Caco-2 (cell line): ENCODE results near the gene ITPR1. TPM values are rescaled to one million over a fixed set of nuclear protein-coding genes. Genes with fewer than 3 reads are reported as not detected.

Experiments used
- BruUV-seq: library from RNA; stranded (reverse); fragments of 400-500 nt; replicated peaks from 2 replicates; lab custom pipeline; 2021; lab: Mats Ljungman, UMichigan
- CTCF ChIA-PET: fragments of 300-600 bp; sonication (Branson Sonifier 250); formaldehyde crosslinking; loops from one replicate; lab custom pipeline; 2022; ENCODE audit warnings: antibody characterized with exemption; lab: Charles Lee
- POLR2A ChIA-PET: fragments of 300-600 bp; sonication (Branson Sonifier 250); formaldehyde crosslinking; loops from one replicate; lab custom pipeline; 2022; ENCODE audit warnings: antibody characterized with exemption; lab: Charles Lee
- DNase-seq, 2 experiments: peaks; one replicate each; pipeline versions ENCODE4 v3.0.0 to v3.0.0-alpha.2; 2020 to 2022
- H3K27me3 ChIP-seq: replicated peaks from 2 replicates; pipeline ENCODE4 v1.6.0; 2011; ENCODE audit warnings: low read length; ENCODE audit not compliant: control insufficient read depth, insufficient read depth
- H3K36me3 ChIP-seq: 2 replicates; pipeline ENCODE4 v1.5.1; 2011; ENCODE audit warnings: low read length; ENCODE audit not compliant: control insufficient read depth, insufficient read depth
- H3K4me1 ChIP-seq: fragments of 250-450 bp; sonication (Bioruptor Pico); 2 replicates; pipeline ENCODE4 v1.5.1; 2020; ENCODE audit warnings: mild to moderate bottlenecking
- H3K4me3 ChIP-seq: 2 replicates; pipeline ENCODE4 v1.5.1; 2011; ENCODE audit warnings: low read depth, mild to moderate bottlenecking, control low read depth, low read length
- H3K9me3 ChIP-seq: fragments of 250-450 bp; sonication (Bioruptor Pico); 2 replicates; pipeline ENCODE4 v1.5.1; 2020; ENCODE audit warnings: mild to moderate bottlenecking, moderate library complexity
- H3K27ac Mint-ChIP-seq: one replicate; pipeline ENCODE4 v1.8.0; 2022; ENCODE audit warnings: mixed read lengths; ENCODE audit not compliant: unreplicated experiment
- H3K27me3 Mint-ChIP-seq: one replicate; pipeline ENCODE4 v1.8.0; 2022; ENCODE audit warnings: mixed read lengths; ENCODE audit not compliant: insufficient read depth, unreplicated experiment
- H3K36me3 Mint-ChIP-seq: one replicate; pipeline ENCODE4 v1.8.0; 2022; ENCODE audit warnings: mild to moderate bottlenecking, mixed read lengths; ENCODE audit not compliant: insufficient read depth, unreplicated experiment
- H3K4me1 Mint-ChIP-seq: one replicate; pipeline ENCODE4 v1.8.0; 2022; ENCODE audit warnings: low read depth, mixed read lengths; ENCODE audit not compliant: unreplicated experiment
- H3K4me3 Mint-ChIP-seq: one replicate; pipeline ENCODE4 v1.8.0; 2022; ENCODE audit warnings: mild to moderate bottlenecking, moderate library complexity, mixed read lengths; ENCODE audit not compliant: unreplicated experiment
- H3K9me3 Mint-ChIP-seq: one replicate; pipeline ENCODE4 v1.8.0; 2022; ENCODE audit warnings: mixed read lengths; ENCODE audit not compliant: unreplicated experiment
- intact Hi-C: fragments of 100-400 bp; cut with micrococcal nuclease; formaldehyde crosslinking; loops from one replicate; pipeline ENCODE4 v1.10.0; 2022; ENCODE audit not compliant: unreplicated experiment
- total RNA-seq: library from RNA; stranded (reverse); gene quantifications from 2 replicates; pipeline ENCODE4 v1.2.3, GENCODE V29; 2022
- TF ChIP-seq, protein P1 (sequence below), 2 experiments: fragments of 200-600 bp in 1 of 2; IDR thresholded peaks; 1 replicate in 1 of 2; 2 replicates in 1 of 2; pipeline versions ENCODE4 v1.5.1 to v1.8.0; 2011 to 2022; ENCODE audit warnings: antibody characterized with exemption in 1 of 2, control low read depth in 1 of 2, inconsistent platforms in 1 of 2, low read depth in 1 of 2, low read length in 1 of 2, mild to moderate bottlenecking in 1 of 2, moderate library complexity in 1 of 2; ENCODE audit not compliant: insufficient read depth in 1 of 2, severe bottlenecking in 1 of 2, unreplicated experiment in 1 of 2

ITPR1 gene
- total RNA-seq, 1 experiment from 2014 or later: 10.4 TPM

GRCh38 chr3:4574426-4574965 lies 81.3 kb downstream of the ITPR1 start:
- H3K27me3 ChIP-seq: no peaks in the 10 kb centered on the region; the same call in 1 of the 2 replicates
- BruUV-seq: no TSS peak
- ChIA-PET CTCF (no interaction called here), POLR2A (no interaction called here)
- DNase-seq: no peak
- Mint-ChIP-seq H3K36me3 (no peaks in the 10 kb centered on the region), H3K27me3 (peaks cover 3% of the 10 kb centered on the region), H3K4me1 (no peaks in the 10 kb centered on the region), H3K4me3 (no peak overlapping the region), H3K27ac (no peak overlapping the region), H3K9me3 (no peaks in the 10 kb centered on the region)
- no peaks in the 10 kb centered on the region for H3K4me1 ChIP-seq
- intact Hi-C loops: no loop called here
- TF ChIP-seq, protein P1, sequence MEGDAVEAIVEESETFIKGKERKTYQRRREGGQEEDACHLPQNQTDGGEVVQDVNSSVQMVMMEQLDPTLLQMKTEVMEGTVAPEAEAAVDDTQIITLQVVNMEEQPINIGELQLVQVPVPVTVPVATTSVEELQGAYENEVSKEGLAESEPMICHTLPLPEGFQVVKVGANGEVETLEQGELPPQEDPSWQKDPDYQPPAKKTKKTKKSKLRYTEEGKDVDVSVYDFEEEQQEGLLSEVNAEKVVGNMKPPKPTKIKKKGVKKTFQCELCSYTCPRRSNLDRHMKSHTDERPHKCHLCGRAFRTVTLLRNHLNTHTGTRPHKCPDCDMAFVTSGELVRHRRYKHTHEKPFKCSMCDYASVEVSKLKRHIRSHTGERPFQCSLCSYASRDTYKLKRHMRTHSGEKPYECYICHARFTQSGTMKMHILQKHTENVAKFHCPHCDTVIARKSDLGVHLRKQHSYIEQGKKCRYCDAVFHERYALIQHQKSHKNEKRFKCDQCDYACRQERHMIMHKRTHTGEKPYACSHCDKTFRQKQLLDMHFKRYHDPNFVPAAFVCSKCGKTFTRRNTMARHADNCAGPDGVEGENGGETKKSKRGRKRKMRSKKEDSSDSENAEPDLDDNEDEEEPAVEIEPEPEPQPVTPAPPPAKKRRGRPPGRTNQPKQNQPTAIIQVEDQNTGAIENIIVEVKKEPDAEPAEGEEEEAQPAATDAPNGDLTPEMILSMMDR (IDR thresholded peaks at IDR 0.05; ENCODE audit: insufficient read depth in 1 of 2, low read depth in 1 of 2, low read length in 1 of 2, severe bottlenecking in 1 of 2, unreplicated experiment in 1 of 2): no peak
- no peak overlapping the region for H3K4me3 ChIP-seq
- H3K36me3 ChIP-seq: no peaks in the 10 kb centered on the region
- H3K9me3 ChIP-seq: no peaks in the 10 kb centered on the region

- Histone ChIP-seq H3K4me1 (no peaks in the 10 kb centered on the region), H3K27me3 (no peaks in the 10 kb centered on the region; the same call in 1 of the 2 replicates), H3K4me3 (no peak overlapping the region), H3K9me3 (no peaks in the 10 kb centered on the region), H3K36me3 (no peaks in the 10 kb centered on the region)
- Mint-ChIP-seq H3K4me3 (no peak overlapping the region), H3K4me1 (no peaks in the 10 kb centered on the region), H3K27ac (no peak overlapping the region), H3K27me3 (peaks cover 3% of the 10 kb centered on the region), H3K9me3 (no peaks in the 10 kb centered on the region), H3K36me3 (no peaks in the 10 kb centered on the region)
- DNase-seq: no peak
- no TSS peak for BruUV-seq
- intact Hi-C loops: no loop called here
- TF ChIP-seq, protein P1 (IDR thresholded peaks at IDR 0.05; ENCODE audit: insufficient read depth in 1 of 2, low read depth in 1 of 2, low read length in 1 of 2, severe bottlenecking in 1 of 2, unreplicated experiment in 1 of 2): no peak
- CTCF ChIA-PET: no interaction called here
- POLR2A ChIA-PET: no interaction called here
Observed at GRCh38 chr3:4575381-4575780, 82.2 kb downstream of the ITPR1 start.

GRCh38 chr3:4577721-4578120 lies 84.6 kb downstream of the ITPR1 start:
- Mint-ChIP-seq H3K9me3 (no peaks in the 10 kb centered on the region), H3K4me1 (no peaks in the 10 kb centered on the region), H3K27me3 (peaks cover 3% of the 10 kb centered on the region), H3K36me3 (no peaks in the 10 kb centered on the region), H3K4me3 (no peak overlapping the region), H3K27ac (no peak overlapping the region)
- Histone ChIP-seq H3K4me1 (peaks cover 7% of the 10 kb centered on the region; the same call in 1 of the 2 replicates), H3K4me3 (no peak overlapping the region), H3K27me3 (no peaks in the 10 kb centered on the region; the same call in 1 of the 2 replicates), H3K9me3 (no peaks in the 10 kb centered on the region), H3K36me3 (no peaks in the 10 kb centered on the region)
- CTCF ChIA-PET: no interaction called here
- TF ChIP-seq, protein P1 (IDR thresholded peaks at IDR 0.05; ENCODE audit: insufficient read depth in 1 of 2, low read depth in 1 of 2, low read length in 1 of 2, severe bottlenecking in 1 of 2, unreplicated experiment in 1 of 2): no peak
- intact Hi-C loops: no loop called here
- DNase-seq: no peak
- POLR2A ChIA-PET: no interaction called here
- BruUV-seq: no TSS peak
